BLaER1 (cell line): ENCODE measurements around the gene CPNE5.

Experiments
- H3K27ac ChIP-seq: shearing (Covaris generic); formaldehyde crosslinking; 2 replicates; pipeline ENCODE4 v1.8.1; 2022
- H3K27me3 ChIP-seq: shearing (Covaris generic); formaldehyde crosslinking; 2 replicates; pipeline ENCODE4 v1.8.1; 2022
- H3K36me3 ChIP-seq: shearing (Covaris generic); formaldehyde crosslinking; 2 replicates; pipeline ENCODE4 v1.8.1; 2022
- H3K4me1 ChIP-seq: shearing (Covaris generic); formaldehyde crosslinking; 2 replicates; pipeline ENCODE4 v1.8.1; 2022
- H3K4me2 ChIP-seq: shearing (Covaris generic); formaldehyde crosslinking; 2 replicates; pipeline ENCODE4 v1.8.1; 2022
- H3K4me3 ChIP-seq: shearing (Covaris generic); formaldehyde crosslinking; 2 replicates; pipeline ENCODE4 v1.8.1; 2022
- H3K9ac ChIP-seq: shearing (Covaris generic); formaldehyde crosslinking; 2 replicates; pipeline ENCODE4 v1.8.1; 2022
- H3K9me3 ChIP-seq: shearing (Covaris generic); formaldehyde crosslinking; 2 replicates; pipeline ENCODE4 v1.8.1; 2022
- H4K20me1 ChIP-seq: shearing (Covaris generic); formaldehyde crosslinking; 2 replicates; pipeline ENCODE4 v1.8.1; 2022
- Cebpa-rat ChIP-seq: shearing (Covaris generic); IDR thresholded peaks from 2 replicates; pipeline ENCODE4 v1.8.1; 2022

CPNE5 gene

DNA sequence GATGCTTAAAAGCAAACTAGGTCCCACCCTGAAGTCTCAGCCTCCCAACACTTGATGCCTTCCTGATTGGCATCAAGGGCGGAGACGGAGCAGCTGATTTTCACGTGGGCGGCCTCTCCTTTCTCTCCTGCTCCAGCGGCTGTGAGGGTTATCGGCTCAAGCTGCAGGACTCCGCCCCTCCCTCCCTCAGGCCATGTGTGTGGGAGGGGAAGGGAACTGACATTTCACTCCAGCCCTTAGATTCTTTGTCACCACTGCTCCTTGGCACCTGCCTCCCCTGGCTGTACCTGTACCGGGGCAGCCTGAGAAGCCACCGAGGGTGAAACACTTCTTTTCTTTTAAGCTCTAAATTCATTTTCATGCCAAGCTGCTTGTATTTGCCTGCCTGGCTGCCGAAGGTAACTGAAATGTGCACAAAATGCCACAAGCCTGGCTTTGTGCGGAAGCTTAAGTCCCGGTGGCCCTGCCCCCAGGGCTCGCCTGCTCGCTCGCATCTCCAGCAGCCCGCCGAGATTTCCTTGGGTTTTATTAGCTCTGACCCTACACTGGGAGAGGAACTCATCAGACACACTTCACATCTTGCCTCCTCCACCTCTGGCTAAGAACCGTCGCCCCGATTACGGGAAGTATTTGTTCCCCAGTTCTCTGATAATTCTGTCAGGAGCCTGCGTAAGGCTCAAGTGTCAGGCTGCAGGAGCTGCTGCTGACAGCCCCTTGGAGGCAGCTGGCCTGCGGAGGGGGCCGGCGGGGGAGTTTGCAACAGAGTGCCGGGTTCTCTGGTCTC is 9.6 kb upstream of the CPNE5 start:
- no peaks in the 10 kb centered on the region for H3K9me3 ChIP-seq
- H4K20me1 ChIP-seq = no peaks in the 10 kb centered on the region
- peak overlapping the region; percentile 13; the same call in 1 of the 2 replicates for H3K9ac ChIP-seq
- no peak for TF ChIP-seq Cebpa-rat
- peak overlapping the region; percentile 72 for H3K4me2 ChIP-seq
- H3K27me3 ChIP-seq = 0 out of 2 replicates have a peak, but pooled peaks cover 6% of the 10 kb centered on the region
- H3K27ac ChIP-seq = peak overlapping the region; percentile 12; the same call in 1 of the 2 replicates
- H3K36me3 ChIP-seq = peaks cover 12% of the 10 kb centered on the region
- peak overlapping the region; percentile 42 for H3K4me3 ChIP-seq
- H3K4me1 ChIP-seq = peaks cover 59% of the 10 kb centered on the region

DNA sequence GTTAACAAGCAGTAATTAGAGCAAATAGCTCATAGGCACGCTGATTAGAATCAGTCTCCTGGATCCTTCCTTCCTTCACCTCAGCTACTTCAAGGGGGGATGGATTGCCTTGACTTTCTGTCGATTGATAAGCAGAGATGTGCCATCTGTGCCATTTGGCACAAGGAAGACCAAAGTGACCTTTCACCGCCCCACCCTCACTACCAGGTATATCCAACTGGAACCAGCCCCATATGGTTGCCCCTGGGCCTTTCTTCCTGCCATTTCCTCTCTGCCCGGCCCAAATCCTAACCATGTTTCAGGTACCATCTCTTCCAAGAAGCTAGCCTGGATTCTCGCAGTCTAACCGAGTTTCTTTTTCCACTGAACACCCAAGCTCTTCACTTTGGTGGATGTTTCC is 8.7 kb upstream of the CPNE5 start:
- Histone ChIP-seq H3K27ac (peak overlapping the region; percentile 12; the same call in 1 of the 2 replicates), H3K4me3 (no peak overlapping the region), H3K36me3 (peaks cover 4% of the 10 kb centered on the region), H3K9me3 (no peaks in the 10 kb centered on the region), H3K4me2 (peak overlapping the region; percentile 72), H3K27me3 (peaks cover 11% of the 10 kb centered on the region; the same call in 1 of the 2 replicates), H3K4me1 (peaks cover 52% of the 10 kb centered on the region), H3K9ac (no peak overlapping the region), H4K20me1 (no peaks in the 10 kb centered on the region; the same call in 1 of the 2 replicates)
- TF ChIP-seq Cebpa-rat = no peak

DNA sequence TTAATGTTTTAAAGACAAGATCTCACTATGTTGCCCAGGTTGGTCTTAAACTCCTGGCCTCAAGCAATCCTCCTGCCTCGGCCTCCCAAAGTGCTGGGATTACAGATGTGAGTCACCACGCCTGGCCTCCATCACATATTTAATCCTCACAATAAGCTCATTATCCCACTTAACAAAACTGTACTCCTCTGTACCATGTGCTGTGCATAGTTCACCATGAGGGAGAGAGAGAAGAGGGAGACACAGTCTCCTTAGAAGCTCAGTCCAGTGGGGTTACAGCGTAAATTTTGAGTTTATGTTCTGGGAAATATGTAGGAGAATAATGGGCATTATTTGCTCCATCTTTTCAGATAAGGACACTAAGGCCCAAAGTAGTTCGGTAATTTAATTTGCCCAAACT is 7.9 kb upstream of the CPNE5 start:
- Histone ChIP-seq H4K20me1 (no peaks in the 10 kb centered on the region; the same call in 1 of the 2 replicates), H3K4me3 (no peak overlapping the region), H3K27ac (no peak overlapping the region), H3K9ac (no peak overlapping the region), H3K4me2 (no peak overlapping the region), H3K27me3 (peaks cover 14% of the 10 kb centered on the region; the same call in 1 of the 2 replicates), H3K9me3 (no peaks in the 10 kb centered on the region), H3K4me1 (peaks cover 45% of the 10 kb centered on the region), H3K36me3 (no peaks in the 10 kb centered on the region)
- no peak for TF ChIP-seq Cebpa-rat

DNA sequence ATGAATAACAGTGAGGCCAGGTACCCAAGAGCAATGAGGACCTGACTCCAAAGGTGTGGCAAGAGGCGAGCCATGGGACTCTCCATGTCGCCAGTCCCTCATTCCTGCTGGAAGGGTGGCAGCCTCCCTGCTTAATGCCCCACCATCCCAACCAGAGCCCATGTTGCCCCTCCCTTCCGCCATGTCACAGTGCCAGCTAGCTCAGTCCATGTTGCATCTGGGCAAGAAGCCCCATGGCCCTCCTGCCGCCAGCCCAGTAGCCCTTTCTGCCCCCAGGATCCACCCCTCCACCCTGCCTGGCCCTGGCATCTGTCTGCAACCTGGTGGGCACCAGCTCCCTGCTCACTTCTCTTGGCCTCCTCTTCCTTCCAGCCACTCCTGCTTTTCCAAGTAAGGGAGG is 6.0 kb upstream of the CPNE5 start:
- Histone ChIP-seq H3K36me3 (no peaks in the 10 kb centered on the region), H3K9ac (no peak overlapping the region), H3K4me2 (no peak overlapping the region), H3K27ac (no peak overlapping the region), H3K27me3 (peaks cover 33% of the 10 kb centered on the region), H3K4me3 (no peak overlapping the region), H4K20me1 (peaks cover 15% of the 10 kb centered on the region), H3K9me3 (no peaks in the 10 kb centered on the region), H3K4me1 (peaks cover 33% of the 10 kb centered on the region)
- no peak for TF ChIP-seq Cebpa-rat

DNA sequence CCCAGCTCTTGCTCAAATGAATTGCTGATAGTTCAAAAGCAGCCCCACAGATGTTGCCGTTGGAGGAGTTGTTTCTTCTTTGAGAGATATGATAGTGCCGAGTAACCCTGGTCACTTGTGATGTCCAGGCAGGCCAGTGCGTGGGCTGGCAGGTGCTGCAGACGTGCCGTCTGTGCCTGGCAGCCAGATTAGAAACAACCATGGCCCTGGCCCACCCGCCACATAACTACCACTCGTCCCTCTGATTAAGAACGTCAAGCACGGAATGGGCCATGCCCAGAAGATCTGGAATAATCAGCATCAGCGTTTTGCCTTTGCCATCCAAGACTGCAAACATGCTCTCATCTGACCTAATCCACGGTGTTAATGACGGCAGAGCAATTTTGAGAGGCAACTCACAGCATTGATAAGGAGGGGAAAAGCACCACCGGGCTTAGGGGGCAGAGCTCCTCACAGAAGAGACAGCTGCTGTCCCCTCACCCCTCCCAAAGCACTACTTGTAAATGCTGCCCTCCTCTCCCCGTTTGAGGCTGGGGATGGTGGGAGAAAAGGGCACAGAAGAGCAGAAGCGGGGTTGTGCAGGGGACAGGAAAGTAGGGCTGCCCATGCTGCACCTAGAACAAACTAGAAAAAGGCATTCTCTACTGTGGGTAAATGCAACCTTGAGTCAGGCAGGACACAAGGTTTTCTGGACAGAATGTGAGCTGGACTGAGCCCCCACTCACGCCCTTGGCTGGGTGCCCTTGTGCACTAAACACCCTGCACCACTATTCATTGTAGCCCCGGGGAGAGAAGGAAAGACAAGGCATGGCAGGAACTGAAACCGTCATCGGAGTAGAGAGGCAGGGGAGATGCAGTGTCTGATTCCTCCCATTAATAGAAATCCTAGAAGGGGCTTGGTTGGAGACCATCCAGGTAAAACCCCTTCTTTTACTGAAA is 5.3 kb upstream of the CPNE5 start:
- no peaks in the 10 kb centered on the region for H3K36me3 ChIP-seq
- H3K4me2 ChIP-seq = no peak overlapping the region
- no peak overlapping the region for H3K9ac ChIP-seq
- H4K20me1 ChIP-seq = peaks cover 21% of the 10 kb centered on the region
- H3K4me1 ChIP-seq = peaks cover 32% of the 10 kb centered on the region
- H3K27me3 ChIP-seq = peaks cover 40% of the 10 kb centered on the region
- no peak overlapping the region for H3K4me3 ChIP-seq
- no peak overlapping the region for H3K27ac ChIP-seq
- no peaks in the 10 kb centered on the region for H3K9me3 ChIP-seq
- no peak for TF ChIP-seq Cebpa-rat

DNA sequence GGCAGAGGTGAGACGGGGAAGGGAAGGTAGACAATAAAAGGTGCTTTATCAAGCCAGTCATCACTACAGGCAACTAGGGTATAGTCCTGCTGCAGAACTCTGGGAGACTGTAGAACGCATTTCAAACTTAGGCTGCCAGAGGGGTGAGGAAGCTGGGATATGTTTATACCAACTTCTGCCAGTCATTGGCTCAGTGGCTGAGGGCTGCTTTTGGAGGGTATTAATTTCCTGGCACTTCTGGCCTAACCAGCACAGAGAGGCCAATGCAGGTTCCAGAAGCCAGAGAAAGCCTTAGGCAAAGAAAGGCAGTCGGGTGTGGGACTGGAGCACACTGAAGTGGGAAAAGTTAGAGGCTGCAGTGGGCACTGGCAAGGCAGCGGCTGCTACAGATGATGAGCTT is 3.9 kb upstream of the CPNE5 start:
- TF ChIP-seq Cebpa-rat = no peak
- Histone ChIP-seq H3K4me2 (no peak overlapping the region), H3K27me3 (peaks cover 54% of the 10 kb centered on the region), H3K36me3 (no peaks in the 10 kb centered on the region), H3K9me3 (no peaks in the 10 kb centered on the region), H4K20me1 (peaks cover 32% of the 10 kb centered on the region), H3K4me3 (no peak overlapping the region), H3K27ac (no peak overlapping the region), H3K9ac (no peak overlapping the region), H3K4me1 (peaks cover 26% of the 10 kb centered on the region)

DNA sequence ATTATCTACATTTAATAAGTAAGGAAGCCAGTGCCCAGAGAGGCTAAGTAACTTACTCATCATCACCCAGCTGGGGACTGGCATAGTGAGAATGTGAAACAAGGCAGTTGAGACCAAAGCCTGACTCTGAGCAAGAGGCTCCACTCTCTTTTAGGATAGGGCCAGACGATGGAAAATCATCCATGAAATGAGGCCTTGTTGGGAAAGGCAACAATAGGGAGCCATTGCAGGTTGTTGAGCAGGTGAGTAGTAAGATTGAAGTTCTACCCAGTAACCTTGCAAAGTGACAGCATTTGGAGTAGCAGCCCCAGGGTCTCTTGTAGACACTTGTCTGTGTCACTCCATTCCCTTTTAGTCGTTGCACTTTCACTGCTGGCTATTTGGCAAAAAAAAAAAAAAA is 2.5 kb upstream of the CPNE5 start:
- no peak overlapping the region for H3K4me3 ChIP-seq
- H3K27ac ChIP-seq = no peak overlapping the region
- no peak for TF ChIP-seq Cebpa-rat
- H4K20me1 ChIP-seq = peaks cover 42% of the 10 kb centered on the region
- H3K36me3 ChIP-seq = no peaks in the 10 kb centered on the region
- peaks cover 68% of the 10 kb centered on the region for H3K27me3 ChIP-seq
- no peak overlapping the region for H3K4me2 ChIP-seq
- H3K9me3 ChIP-seq = no peaks in the 10 kb centered on the region
- no peak overlapping the region for H3K9ac ChIP-seq
- H3K4me1 ChIP-seq = peaks cover 19% of the 10 kb centered on the region

DNA sequence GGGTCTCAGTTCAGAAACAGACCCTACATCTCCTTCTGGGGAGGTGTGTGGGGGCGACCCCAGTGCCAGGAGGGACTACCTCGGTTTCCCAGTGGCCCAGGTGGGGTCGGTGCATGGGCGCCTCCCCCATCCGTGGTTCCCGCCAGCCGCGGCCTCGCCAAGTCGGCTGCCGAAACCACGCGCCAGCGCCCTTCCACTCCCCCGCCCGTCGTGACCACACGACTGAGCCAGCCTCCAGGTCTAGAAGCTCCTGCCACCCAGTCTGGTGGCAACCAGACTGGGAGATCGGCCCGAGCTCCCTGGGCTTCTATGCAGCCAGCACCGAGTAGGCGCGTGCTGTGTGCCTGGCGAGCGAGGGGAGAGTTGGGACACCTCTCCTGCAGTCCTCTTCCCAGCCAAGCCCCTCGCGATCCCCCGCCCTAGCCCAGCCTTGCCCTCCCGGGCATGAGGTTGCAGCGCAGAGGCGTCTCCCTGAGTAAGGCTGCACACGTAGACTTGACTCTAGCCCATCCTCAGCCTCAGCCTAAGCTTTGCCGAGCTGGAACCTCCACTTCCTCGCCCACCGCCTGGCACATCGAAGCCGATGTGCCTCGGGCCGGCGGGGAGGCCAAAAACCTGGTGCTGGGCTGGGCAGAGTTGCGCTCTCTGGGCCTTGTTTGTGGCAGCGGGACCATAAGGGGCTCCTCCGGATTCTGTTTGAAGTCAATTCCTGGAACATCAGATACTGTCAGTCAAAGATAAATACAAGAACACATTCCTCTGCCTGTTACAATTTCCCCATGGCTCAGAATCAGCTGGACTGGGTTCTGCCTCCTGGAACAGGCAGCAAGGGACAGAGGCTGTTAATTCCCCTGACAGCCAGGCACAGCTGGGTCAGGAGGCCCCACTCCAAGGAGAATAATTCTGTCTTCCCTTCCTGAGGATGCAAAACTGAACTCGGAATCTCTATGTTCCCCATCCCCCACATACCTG is 1.5 kb upstream of the CPNE5 start:
- Histone ChIP-seq H3K9me3 (no peaks in the 10 kb centered on the region), H3K36me3 (no peaks in the 10 kb centered on the region), H3K4me3 (peak overlapping the region; percentile 64), H3K27ac (no peak overlapping the region), H3K4me1 (peaks cover 19% of the 10 kb centered on the region), H3K9ac (0 out of 2 replicates have a peak overlapping the region, but pooled peaks have one; percentile 41), H3K4me2 (peak overlapping the region; percentile 91), H3K27me3 (peaks cover 75% of the 10 kb centered on the region), H4K20me1 (peaks cover 42% of the 10 kb centered on the region)
- no peak for TF ChIP-seq Cebpa-rat
